Adrenal gland (tissue), 12 donors: ENCODE measurements around the gene SERPINA9. TPM values are rescaled to one million over a fixed set of nuclear protein-coding genes. Genes with fewer than 3 reads are reported as not detected.
A peak's percentile ranks its signal among the peaks of the same experiment; 100 is the strongest.

Source experiments
- DNase-seq, 7 donors: peaks; one replicate each; pipeline ENCODE4 v3.0.0-alpha.2; 2019 to 2020
- H3K27ac ChIP-seq, 5 donors: fragments of 200-600 bp; sonication (generic) in 4 of 5; 1 replicate in 3 of 5; 2 replicates in 2 of 5; pipeline versions ENCODE4 v1.5.1 to v1.8.0; 2016 to 2020; ENCODE audit warnings: mild to moderate bottlenecking in 1 of 5
- H3K27me3 ChIP-seq: fragments of 200-600 bp; 2 replicates; pipeline ENCODE4 v1.8.0; 2021
- H3K36me3 ChIP-seq, 2 donors: fragments of 200-600 bp; replicated peaks in 1 of 2; 1 replicate in 1 of 2; 2 replicates in 1 of 2; pipeline versions ENCODE4 v1.5.1 to v1.8.0; 2018 to 2022
- H3K4me1 ChIP-seq, 2 donors: fragments of 200-600 bp; replicated peaks in 1 of 2; 1 replicate in 1 of 2; 2 replicates in 1 of 2; pipeline versions ENCODE4 v1.5.1 to v1.8.0; 2018 to 2021
- H3K4me3 ChIP-seq, 4 donors: fragments of 200-600 bp; sonication (generic) in 3 of 4; one replicate each; pipeline ENCODE4 v1.5.1; 2016 to 2018
- H3K9me3 ChIP-seq, 3 donors: fragments of 200-600 bp; sonication (generic) in 1 of 3; replicated peaks in 1 of 3; 1 replicate in 2 of 3; 2 replicates in 1 of 3; pipeline versions ENCODE4 v1.5.1 to v1.8.0; 2016 to 2021
- POLR2A ChIP-seq, 2 donors: fragments of 450-650 bp; IDR thresholded peaks; one replicate each; pipeline ENCODE4 v1.6.1; 2017; ENCODE audit warnings: antibody characterized with exemption in 2 of 2, mild to moderate bottlenecking in 2 of 2, moderate library complexity in 1 of 2
- WGBS, 4 donors: extraction: QIAGEN DNeasy Blood & Tissue Kit in 2 of 4; methylation state at CpG; one replicate each; pipeline versions ENCODE4 v1.1.5 to v1.1.7; 2013 to 2017; 5-methylcytosine and 5-hydroxymethylcytosine counted together
- intact Hi-C, 2 donors: fragments of 100-400 bp; cut with DNase I; formaldehyde crosslinking; loops; one replicate each; pipeline versions ENCODE4 v1.14.1 to v1.15.0; 2022 to 2023
- polyA plus RNA-seq, 3 donors: library from polyadenylated mRNA; stranded (reverse); fragments of 200-250 nt in 2 of 3; fragments of 350-450 nt in 1 of 3; fragmentation: Illumina TruSeq in 1 of 3; extraction: RNeasy Lipid Tissue Mini Kit (QIAGEN cat#74804) in 1 of 3; gene quantifications; one replicate each; pipeline ENCODE4 v1.2.3, GENCODE V29; 2013 to 2014
- total RNA-seq, 9 donors: library from RNA; depleted of rRNA in 4 of 9; stranded (reverse); fragments of >200 nt in 4 of 9; fragments of 120-200 nt in 1 of 9; fragmentation: NEBNext Ultra II Directional in 1 of 9; extraction: Animal tissue kit (Norgen Biotek cat#: 25700) in 1 of 9; gene quantifications; one replicate each; pipeline versions ENCODE4 v1.1.0 to v1.2.4, GENCODE V29; 2013 to 2023
- TF ChIP-seq, protein P1 (sequence below), 6 experiments: fragments of 450-650 bp in 4 of 6; fragments of 200-600 bp in 2 of 6; sonication (generic) in 1 of 6; IDR thresholded peaks; 1 replicate in 5 of 6; 2 replicates in 1 of 6; pipeline versions ENCODE4 v1.5.1 to v1.8.0; 2016 to 2021; ENCODE audit warnings: antibody characterized with exemption in 6 of 6, mild to moderate bottlenecking in 2 of 6, moderate library complexity in 1 of 6
- donor health status: healthy with polysubstance abuse.
- donor health status: Bipolar disorder and iron deficiency.
- donor health status: DM: yes; HTN: yes; CAD: no.
- donor health status: DM: no; HTN: no; CAD: no.
- donor health status: DM: no; HTN: no; CAD: no.
- donor health status: DM: yes; HTN: yes; CAD: no.

The SERPINA9 gene
- total and polyA plus RNA-seq, 12 donors = not detected

DNA sequence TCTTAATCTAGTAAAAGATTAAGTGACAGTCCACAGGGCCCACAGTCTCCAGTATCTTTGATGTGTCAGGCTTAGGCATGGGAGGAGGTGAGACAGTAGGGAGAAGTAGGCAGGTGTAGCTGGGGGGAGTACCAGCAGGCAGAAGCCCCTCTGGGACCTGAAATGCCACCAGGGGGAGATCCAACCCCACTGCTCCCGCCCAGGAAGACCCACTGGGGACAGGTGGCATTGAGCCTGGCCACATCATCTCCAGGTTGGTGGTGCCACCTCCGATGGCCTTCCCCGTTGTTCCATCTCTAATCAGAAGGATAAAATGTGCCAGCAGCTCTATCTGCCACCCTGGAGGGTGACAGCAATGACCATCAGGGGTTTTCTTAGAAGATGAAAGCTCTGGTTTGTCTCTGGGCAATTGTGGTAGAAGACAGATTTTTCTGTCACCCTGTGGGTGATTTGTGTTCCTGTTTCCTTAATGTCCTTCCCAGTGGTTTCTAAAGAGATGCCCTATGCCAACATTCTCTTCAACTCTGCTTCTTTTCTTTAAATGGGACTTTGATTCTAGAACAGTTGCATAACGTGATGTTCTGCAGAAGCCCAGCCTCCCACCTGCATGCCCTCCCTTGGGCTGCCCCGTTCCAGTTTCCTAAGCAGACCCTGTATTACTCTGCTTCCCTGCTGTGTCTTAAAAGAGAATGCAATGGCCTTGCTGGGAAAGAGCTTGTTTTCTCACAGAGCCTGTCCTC, 45.5 kb upstream of the SERPINA9 start:
- 33 to 65% (median 59%) methylated on average over 3 to 5 of the region's 5 CpGs for WGBS, 4 donors
- Histone ChIP-seq H3K4me1 (no peaks in the 10 kb centered on the region), H3K4me3 (no peak overlapping the region), H3K27me3 (peaks cover 4% of the 10 kb centered on the region), H3K9me3 (no peaks in the 10 kb centered on the region), H3K36me3 (no peaks in the 10 kb centered on the region), H3K27ac (no peak overlapping the region)
- peak in 1 of 7 donors; percentile 11 for DNase-seq
- TF ChIP-seq, protein P1, sequence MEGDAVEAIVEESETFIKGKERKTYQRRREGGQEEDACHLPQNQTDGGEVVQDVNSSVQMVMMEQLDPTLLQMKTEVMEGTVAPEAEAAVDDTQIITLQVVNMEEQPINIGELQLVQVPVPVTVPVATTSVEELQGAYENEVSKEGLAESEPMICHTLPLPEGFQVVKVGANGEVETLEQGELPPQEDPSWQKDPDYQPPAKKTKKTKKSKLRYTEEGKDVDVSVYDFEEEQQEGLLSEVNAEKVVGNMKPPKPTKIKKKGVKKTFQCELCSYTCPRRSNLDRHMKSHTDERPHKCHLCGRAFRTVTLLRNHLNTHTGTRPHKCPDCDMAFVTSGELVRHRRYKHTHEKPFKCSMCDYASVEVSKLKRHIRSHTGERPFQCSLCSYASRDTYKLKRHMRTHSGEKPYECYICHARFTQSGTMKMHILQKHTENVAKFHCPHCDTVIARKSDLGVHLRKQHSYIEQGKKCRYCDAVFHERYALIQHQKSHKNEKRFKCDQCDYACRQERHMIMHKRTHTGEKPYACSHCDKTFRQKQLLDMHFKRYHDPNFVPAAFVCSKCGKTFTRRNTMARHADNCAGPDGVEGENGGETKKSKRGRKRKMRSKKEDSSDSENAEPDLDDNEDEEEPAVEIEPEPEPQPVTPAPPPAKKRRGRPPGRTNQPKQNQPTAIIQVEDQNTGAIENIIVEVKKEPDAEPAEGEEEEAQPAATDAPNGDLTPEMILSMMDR (IDR thresholded peaks at IDR 0.05) = no peak
- no peak for TF ChIP-seq POLR2A (IDR thresholded peaks at IDR 0.05)
- intact Hi-C loops = no loop called here

DNA sequence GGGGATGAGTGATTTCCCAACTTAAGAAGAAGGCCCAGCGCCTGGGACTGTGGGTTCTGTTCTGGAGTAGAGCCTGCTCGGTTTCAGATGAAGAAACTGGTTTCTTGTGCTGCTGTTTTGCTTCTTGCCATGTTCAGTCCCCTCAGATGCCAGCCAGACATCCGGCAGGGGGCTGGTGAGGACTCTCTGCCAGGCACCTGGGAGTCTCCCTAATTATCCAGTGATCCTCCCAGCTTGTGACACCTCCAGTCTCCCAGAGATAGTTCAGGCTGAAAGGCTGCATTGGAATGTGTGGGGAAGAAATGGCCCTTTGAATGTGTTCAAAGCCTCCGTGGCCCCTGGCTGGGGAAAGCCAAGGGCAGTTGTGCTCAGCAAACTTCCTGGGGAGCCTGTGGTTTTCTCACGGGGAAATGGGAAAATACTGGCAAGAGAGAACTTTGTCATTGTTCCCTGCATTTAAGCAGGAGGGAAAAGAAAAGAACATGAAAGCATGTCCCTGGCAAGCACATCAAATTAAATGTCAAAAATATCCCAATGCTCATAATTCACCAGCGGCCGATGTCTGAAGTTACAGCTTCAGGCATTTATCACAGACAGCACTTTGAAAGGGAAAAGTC, 41.8 kb upstream of the SERPINA9 start:
- intact Hi-C loops = no loop called here
- Histone ChIP-seq H3K9me3 (no peaks in the 10 kb centered on the region), H3K36me3 (no peaks in the 10 kb centered on the region), H3K27me3 (peaks cover 4% of the 10 kb centered on the region), H3K4me1 (no peaks in the 10 kb centered on the region), H3K4me3 (no peak overlapping the region), H3K27ac (no peak overlapping the region)
- WGBS, 4 donors = 35 to 43% (median 41%) methylated on average over 7 of the region's 7 CpGs
- no peak for TF ChIP-seq POLR2A (IDR thresholded peaks at IDR 0.05)
- TF ChIP-seq, protein P1 (IDR thresholded peaks at IDR 0.05) = no peak
- DNase-seq = peak in 1 of 7 donors; percentile 10

DNA sequence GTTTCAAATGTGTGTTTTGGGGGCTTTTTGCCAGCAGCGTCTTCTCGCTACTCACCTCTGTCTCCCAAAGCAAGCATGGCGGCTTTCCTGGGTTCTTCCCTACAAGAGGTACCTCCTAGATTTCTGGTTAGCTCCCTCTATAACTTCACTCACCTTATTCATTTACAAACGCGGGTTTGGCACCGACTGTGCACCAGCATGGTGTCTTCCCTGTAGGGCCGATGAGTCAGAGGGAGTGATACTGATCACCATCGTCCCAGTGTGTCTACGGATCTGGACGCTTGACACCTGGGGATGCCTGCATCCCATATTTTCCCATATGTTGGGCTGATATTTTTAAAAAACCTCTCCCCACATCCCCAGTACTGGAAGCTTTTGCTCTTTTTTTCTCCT, 41.2 kb upstream of the SERPINA9 start:
- no peak overlapping the region for H3K27ac ChIP-seq
- 65 to 69% (median 69%) methylated on average over 10 of the region's 10 CpGs for WGBS, 4 donors
- intact Hi-C loops = no loop called here
- no peaks in the 10 kb centered on the region for H3K36me3 ChIP-seq
- H3K4me3 ChIP-seq = no peak overlapping the region
- H3K9me3 ChIP-seq = no peaks in the 10 kb centered on the region
- TF ChIP-seq, protein P1 (IDR thresholded peaks at IDR 0.05) = no peak
- no peak for TF ChIP-seq POLR2A (IDR thresholded peaks at IDR 0.05)
- no peaks in the 10 kb centered on the region for H3K4me1 ChIP-seq
- H3K27me3 ChIP-seq = peaks cover 4% of the 10 kb centered on the region
- peak in 1 of 7 donors; percentile 10 for DNase-seq

DNA sequence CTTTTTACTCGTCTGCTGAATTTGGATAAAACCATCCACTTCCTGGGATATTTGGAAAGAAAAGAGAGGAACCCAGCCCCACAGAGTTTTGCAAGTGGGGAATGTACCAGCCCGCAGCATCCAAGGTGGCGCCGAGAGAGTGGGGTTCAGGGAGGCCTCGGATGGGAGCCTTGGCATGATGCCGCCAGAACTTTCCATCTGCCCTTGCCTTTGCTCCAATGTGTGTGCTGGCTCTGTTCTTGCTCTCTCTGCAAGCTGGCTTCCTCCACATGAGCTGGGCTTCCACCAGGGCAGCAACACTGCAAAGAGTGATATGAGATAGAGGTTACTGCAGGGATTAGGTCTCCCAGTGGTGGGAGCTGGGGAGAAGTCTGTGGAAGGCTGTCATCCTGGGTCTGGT, 39.9 kb upstream of the SERPINA9 start:
- TF ChIP-seq, protein P1 (IDR thresholded peaks at IDR 0.05) = no peak
- TF ChIP-seq POLR2A (IDR thresholded peaks at IDR 0.05) = no peak
- 85 to 90% (median 87%) methylated on average over 5 to 6 of the region's 6 CpGs for WGBS, 4 donors

More for the DNA sequence above, 39.9 kb upstream of the SERPINA9 start:
- Histone ChIP-seq H3K27ac (no peak overlapping the region), H3K4me3 (no peak overlapping the region), H3K36me3 (no peaks in the 10 kb centered on the region), H3K27me3 (peaks cover 4% of the 10 kb centered on the region), H3K4me1 (no peaks in the 10 kb centered on the region), H3K9me3 (no peaks in the 10 kb centered on the region)
- DNase-seq = peak in 1 of 7 donors; percentile 6
- intact Hi-C loops = no loop called here
